H1 (cell line): ENCODE data around the gene DNER.

Source experiments
- EP300 ChIP-seq, 2 experiments: IDR thresholded peaks; 1 replicate in 1 of 2; 2 replicates in 1 of 2; pipeline ENCODE4 v1.6.1; 2011 to 2012; ENCODE audit warnings: low read depth in 2 of 2, low read length in 2 of 2, mild to moderate bottlenecking in 2 of 2, borderline replicate concordance in 1 of 2, inconsistent platforms in 1 of 2, moderate library complexity in 1 of 2
- JUND ChIP-seq: IDR thresholded peaks from 2 replicates; pipeline ENCODE4 v1.6.1; 2011; ENCODE audit warnings: mild to moderate bottlenecking, improper control_type of control experiment, low read length
- KDM5A ChIP-seq: fragments of 200-600 bp; IDR thresholded peaks from 2 replicates; pipeline ENCODE4 v1.7.1; 2012; ENCODE audit warnings: mild to moderate bottlenecking, low read length, inconsistent platforms, mixed read lengths
- NRF1 ChIP-seq: IDR thresholded peaks from 2 replicates; pipeline ENCODE4 v1.6.1; 2011; ENCODE audit warnings: mild to moderate bottlenecking, low read depth, low read length, improper control_type of control experiment
- POLR2AphosphoS5 ChIP-seq: IDR thresholded peaks from 2 replicates; pipeline ENCODE4 v1.6.1; 2011; ENCODE audit warnings: low read depth, low read length
- RXRA ChIP-seq: IDR thresholded peaks from 2 replicates; pipeline ENCODE4 v1.6.1; 2011; ENCODE audit warnings: low read depth, mild to moderate bottlenecking, low read length, moderate library complexity; ENCODE audit not compliant: insufficient read depth
- SRF ChIP-seq: IDR thresholded peaks from 2 replicates; pipeline ENCODE4 v1.6.1; 2011; ENCODE audit warnings: mild to moderate bottlenecking, low read depth, low read length, moderate library complexity
- YY1 ChIP-seq: IDR thresholded peaks from 2 replicates; pipeline ENCODE4 v1.6.1; 2011; ENCODE audit warnings: low read depth, mild to moderate bottlenecking, low read length
- TF ChIP-seq, protein P1 (sequence below), 3 experiments: IDR thresholded peaks; 1 replicate in 2 of 3; 2 replicates in 1 of 3; pipeline versions ENCODE4 v1.5.1 to v1.6.1; 2011; ENCODE audit warnings: low read length in 3 of 3, mild to moderate bottlenecking in 3 of 3, inconsistent platforms in 2 of 3, low read depth in 1 of 3, moderate library complexity in 1 of 3; ENCODE audit not compliant: insufficient read depth in 1 of 3; ENCODE audit errors: control extremely low read depth in 1 of 3
- TF ChIP-seq, protein P2 (sequence below): IDR thresholded peaks from 2 replicates; pipeline ENCODE4 v1.6.1; 2012; ENCODE audit warnings: inconsistent platforms
- TF ChIP-seq, protein P3 (sequence below): IDR thresholded peaks from 2 replicates; pipeline ENCODE4 v1.6.1; 2011; ENCODE audit warnings: low read depth, mild to moderate bottlenecking, low read length; ENCODE audit not compliant: insufficient read depth
- TF ChIP-seq, protein P4 (sequence below): IDR thresholded peaks from 2 replicates; pipeline ENCODE4 v1.6.1; 2012; ENCODE audit warnings: low read length, inconsistent platforms

DNA sequence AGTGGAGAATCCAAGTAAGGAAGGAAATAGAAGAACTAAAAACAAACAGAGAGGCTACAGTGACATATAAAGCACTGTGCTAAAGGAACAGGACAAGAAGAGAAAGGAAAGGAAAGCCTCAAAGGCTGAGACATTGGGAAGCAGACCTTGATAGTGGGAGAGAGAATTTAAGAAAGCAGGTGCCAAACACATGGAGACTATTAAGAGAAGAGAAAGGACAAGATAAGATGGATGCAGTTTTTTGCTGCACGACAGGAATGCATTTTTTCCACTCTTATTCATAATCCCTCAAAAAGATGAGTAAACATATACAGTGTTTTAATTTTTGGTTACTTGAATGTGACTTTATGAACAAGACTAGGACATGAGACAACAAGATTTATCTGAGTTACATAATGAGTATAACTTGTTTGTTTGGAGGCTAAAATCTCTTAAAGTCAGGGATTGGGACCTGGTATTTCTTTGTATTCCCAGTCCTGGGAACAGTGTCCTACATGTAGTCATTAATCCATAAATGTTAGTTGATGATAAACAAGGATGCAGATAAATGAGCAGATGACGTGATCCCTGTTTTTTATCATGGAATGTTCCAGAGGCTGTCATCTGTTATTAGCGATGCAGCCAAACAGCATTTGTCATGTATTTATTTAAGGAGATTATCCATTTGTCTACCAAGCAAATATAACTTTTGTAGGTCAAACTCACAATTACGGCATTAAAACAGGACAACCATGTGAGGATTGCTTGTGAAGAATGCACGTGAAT lies 141.7 kb downstream of the DNER start:
- TF ChIP-seq, protein P1, sequence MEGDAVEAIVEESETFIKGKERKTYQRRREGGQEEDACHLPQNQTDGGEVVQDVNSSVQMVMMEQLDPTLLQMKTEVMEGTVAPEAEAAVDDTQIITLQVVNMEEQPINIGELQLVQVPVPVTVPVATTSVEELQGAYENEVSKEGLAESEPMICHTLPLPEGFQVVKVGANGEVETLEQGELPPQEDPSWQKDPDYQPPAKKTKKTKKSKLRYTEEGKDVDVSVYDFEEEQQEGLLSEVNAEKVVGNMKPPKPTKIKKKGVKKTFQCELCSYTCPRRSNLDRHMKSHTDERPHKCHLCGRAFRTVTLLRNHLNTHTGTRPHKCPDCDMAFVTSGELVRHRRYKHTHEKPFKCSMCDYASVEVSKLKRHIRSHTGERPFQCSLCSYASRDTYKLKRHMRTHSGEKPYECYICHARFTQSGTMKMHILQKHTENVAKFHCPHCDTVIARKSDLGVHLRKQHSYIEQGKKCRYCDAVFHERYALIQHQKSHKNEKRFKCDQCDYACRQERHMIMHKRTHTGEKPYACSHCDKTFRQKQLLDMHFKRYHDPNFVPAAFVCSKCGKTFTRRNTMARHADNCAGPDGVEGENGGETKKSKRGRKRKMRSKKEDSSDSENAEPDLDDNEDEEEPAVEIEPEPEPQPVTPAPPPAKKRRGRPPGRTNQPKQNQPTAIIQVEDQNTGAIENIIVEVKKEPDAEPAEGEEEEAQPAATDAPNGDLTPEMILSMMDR (IDR thresholded peaks at IDR 0.05; ENCODE audit: control extremely low read depth in 1 of 3, insufficient read depth in 1 of 3, low read depth in 1 of 3, low read length in 3 of 3), result no peak
- TF ChIP-seq JUND, result no peak
- no peak for TF ChIP-seq YY1
- TF ChIP-seq, protein P2, sequence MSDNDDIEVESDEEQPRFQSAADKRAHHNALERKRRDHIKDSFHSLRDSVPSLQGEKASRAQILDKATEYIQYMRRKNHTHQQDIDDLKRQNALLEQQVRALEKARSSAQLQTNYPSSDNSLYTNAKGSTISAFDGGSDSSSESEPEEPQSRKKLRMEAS, result no peak
- TF ChIP-seq, protein P3, sequence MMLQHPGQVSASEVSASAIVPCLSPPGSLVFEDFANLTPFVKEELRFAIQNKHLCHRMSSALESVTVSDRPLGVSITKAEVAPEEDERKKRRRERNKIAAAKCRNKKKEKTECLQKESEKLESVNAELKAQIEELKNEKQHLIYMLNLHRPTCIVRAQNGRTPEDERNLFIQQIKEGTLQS, result no peak
- TF ChIP-seq SRF, result no peak
- TF ChIP-seq, protein P4, sequence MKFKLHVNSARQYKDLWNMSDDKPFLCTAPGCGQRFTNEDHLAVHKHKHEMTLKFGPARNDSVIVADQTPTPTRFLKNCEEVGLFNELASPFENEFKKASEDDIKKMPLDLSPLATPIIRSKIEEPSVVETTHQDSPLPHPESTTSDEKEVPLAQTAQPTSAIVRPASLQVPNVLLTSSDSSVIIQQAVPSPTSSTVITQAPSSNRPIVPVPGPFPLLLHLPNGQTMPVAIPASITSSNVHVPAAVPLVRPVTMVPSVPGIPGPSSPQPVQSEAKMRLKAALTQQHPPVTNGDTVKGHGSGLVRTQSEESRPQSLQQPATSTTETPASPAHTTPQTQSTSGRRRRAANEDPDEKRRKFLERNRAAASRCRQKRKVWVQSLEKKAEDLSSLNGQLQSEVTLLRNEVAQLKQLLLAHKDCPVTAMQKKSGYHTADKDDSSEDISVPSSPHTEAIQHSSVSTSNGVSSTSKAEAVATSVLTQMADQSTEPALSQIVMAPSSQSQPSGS, result no peak
- TF ChIP-seq POLR2AphosphoS5, result no peak
- no peak for TF ChIP-seq EP300 (IDR thresholded peaks at IDR 0.05; ENCODE audit: borderline replicate concordance in 1 of 2, low read depth in 2 of 2, low read length in 2 of 2)
- no peak for TF ChIP-seq RXRA
- TF ChIP-seq NRF1, result no peak
- TF ChIP-seq KDM5A, result no peak
